ENCODE measurements around the gene ST14. TPM values are rescaled to one million over a fixed set of nuclear protein-coding genes. Genes with fewer than 3 reads are reported as not detected.
A peak's percentile ranks its signal among the peaks of the same experiment; 100 is the strongest.

Gene ST14
- total RNA-seq, 4 donors from 2014 or later = 1.2 to 3.4 (median 2.6) TPM

DNA sequence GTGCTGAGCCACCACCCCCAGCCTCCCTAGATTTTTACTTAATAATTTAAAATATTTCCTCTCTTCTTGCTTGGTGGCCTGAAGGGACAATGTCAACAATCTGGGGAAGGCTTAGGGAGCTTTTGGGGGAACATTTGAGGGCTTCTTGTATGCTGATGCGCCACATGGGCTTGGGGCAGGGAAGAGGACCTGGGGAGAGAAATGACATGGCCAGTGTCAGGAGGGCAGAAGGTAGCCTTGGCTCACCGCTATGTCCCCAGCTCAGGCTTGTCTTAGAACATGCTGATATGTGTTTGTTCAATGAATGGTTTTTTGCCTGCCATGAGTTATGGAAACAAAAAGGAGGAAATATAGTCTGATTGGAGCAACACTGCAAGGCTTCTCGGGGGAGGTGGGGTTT, 51.6 kb downstream of the ST14 start:
- Histone ChIP-seq H3K36me3 (no peaks in the 10 kb centered on the region), H3K27ac (replicated peaks in 1 of 4) (no peak overlapping the region), H3K4me1 (peaks cover 6 to 9% (median 6%) of the 10 kb centered on the region in 4 donors), H3K27me3 (peaks cover 0 to 4% (median 0%) of the 10 kb centered on the region in 4 donors), H3K9me3 (no peaks in the 10 kb centered on the region), H3K4me3 (no peak overlapping the region)
- WGBS = 96% methylated on average over 3 of the region's 3 CpGs
- intact Hi-C loops (cut with DNase I) = loop anchor here (5.0 kb wide), 2 partner anchors 221 to 651 kb away; no protein-coding TSS in a partner anchor
- peak; percentile 64 for DNase-seq (ENCODE audit: extremely low spot score)
- no peak for TF ChIP-seq EP300 (IDR thresholded peaks at IDR 0.05)

DNA sequence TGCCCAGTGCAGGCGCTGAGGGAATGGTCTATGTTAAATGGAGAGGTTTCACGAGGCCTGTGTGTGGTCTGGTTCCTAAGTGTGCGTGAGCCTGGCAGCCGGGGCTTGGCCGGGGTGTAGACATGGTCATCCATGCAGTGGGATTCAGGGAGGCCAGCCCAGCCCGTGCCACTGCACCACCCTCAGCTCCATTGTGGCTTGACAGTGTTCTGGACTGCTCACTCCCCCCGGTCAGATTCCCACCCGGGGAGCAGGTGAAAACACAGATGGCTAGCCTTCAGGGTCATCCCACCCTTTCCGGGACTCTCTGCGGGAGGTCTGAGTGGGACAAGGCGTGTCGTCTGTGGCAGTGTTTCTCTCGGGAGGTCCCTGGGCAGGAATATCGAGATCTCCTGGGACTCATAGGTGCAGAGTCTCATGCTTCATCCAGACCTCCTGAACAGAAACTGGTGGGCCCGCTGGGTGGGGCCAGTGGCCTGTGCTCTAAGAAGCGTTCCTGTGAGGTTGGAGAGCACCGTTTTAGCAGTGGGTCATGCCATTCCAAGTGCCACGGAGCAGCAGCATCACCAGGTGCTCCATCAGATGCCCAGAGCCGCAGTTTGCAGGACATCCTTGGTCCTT, 52.3 kb downstream of the ST14 start:
- intact Hi-C loops (cut with DNase I) = loop anchor here (5.0 kb wide), 2 partner anchors 220 to 650 kb away; no protein-coding TSS in a partner anchor
- no peak overlapping the region for H3K27ac ChIP-seq (replicated peaks in 1 of 4)
- no peaks in the 10 kb centered on the region for H3K9me3 ChIP-seq
- peaks cover 0 to 8% (median 0%) of the 10 kb centered on the region in 4 donors for H3K27me3 ChIP-seq
- peaks cover 6 to 9% (median 6%) of the 10 kb centered on the region in 4 donors for H3K4me1 ChIP-seq
- DNase-seq (ENCODE audit: extremely low spot score) = peak; percentile 66
- H3K4me3 ChIP-seq = no peak overlapping the region
- 91% methylated on average over 16 of the region's 19 CpGs for WGBS
- TF ChIP-seq POLR2A (IDR thresholded peaks at IDR 0.05; ENCODE audit: low read depth) = no peak
- no peak for TF ChIP-seq EP300 (IDR thresholded peaks at IDR 0.05)
- TF ChIP-seq POLR2AphosphoS5 (IDR thresholded peaks at IDR 0.05) = no peak
- TF ChIP-seq, protein P1, sequence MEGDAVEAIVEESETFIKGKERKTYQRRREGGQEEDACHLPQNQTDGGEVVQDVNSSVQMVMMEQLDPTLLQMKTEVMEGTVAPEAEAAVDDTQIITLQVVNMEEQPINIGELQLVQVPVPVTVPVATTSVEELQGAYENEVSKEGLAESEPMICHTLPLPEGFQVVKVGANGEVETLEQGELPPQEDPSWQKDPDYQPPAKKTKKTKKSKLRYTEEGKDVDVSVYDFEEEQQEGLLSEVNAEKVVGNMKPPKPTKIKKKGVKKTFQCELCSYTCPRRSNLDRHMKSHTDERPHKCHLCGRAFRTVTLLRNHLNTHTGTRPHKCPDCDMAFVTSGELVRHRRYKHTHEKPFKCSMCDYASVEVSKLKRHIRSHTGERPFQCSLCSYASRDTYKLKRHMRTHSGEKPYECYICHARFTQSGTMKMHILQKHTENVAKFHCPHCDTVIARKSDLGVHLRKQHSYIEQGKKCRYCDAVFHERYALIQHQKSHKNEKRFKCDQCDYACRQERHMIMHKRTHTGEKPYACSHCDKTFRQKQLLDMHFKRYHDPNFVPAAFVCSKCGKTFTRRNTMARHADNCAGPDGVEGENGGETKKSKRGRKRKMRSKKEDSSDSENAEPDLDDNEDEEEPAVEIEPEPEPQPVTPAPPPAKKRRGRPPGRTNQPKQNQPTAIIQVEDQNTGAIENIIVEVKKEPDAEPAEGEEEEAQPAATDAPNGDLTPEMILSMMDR (IDR thresholded peaks at IDR 0.05) = no peak
- H3K36me3 ChIP-seq = no peaks in the 10 kb centered on the region

DNA sequence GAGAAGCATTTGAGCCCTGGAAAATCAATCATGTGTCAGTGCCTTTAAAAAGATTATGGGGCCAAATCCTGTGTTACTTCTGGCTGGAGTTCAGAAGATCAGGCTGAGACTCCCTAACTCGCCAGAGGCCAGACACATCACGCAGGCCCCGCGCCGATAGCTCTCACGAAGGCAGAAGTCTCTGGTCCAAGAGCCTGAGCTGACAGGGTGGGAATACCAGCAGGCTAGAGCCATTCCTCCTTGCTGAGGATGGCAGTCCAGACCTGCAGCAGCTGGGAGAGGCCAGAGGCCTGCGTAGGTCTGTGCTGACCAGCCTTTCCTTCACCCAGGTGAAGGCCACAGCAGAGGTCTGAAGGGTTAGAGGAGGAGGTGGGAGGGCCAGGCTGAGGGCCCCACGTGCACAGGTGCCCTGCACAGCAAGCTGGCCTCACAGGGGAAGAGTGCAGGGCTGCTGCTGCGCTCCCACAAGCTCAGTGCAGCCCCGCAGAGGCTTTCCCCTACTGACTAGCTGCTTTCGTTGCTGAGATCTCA, 52.9 kb downstream of the ST14 start:
- Histone ChIP-seq H3K4me3 (no peak overlapping the region), H3K4me1 (peaks cover 6 to 9% (median 6%) of the 10 kb centered on the region in 4 donors), H3K27me3 (peaks cover 0 to 9% (median 0%) of the 10 kb centered on the region in 4 donors)

DNA sequence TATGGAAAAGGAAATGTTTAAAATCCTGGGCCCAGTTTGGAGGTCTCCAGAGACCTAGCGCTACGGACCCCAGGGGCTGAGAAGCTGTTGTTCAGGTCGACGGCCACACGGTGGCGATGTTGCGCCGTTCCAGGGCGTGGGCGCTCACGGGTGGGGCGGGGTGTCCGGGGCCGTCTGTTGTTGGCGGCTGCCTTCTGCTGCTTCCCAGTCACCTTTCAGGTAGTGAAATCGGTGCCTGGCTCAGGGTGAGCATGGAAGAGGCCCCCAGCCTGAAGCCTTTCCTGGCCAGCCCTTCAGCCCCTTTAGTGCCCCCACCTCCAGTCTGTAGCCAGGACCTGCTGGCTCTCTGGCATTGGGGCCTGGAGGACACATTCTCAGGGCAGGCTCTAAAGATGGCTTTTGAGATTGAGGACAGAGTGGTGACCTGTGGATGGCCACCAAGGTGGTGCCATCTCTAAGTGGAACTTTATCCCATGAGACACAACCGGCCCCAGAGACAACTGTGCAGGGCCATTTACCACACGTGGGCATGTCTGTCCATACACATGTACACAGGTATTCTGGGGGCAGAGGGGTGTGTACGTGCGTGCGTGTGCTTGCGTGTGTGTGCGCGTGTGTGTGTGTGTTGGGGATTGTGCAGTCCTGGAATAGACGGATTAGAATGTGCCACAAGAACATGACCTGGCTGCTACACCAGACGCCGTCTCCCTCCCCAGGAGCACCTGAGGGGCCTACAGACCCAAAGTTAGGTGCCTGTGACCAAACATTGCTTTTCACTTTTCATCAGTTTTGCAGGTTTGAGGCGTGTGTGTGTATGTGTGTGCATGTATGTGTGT, 53.8 kb downstream of the ST14 start:
- Histone ChIP-seq H3K4me3 (peak overlapping the region in 1 of 4 donors; percentile 32), H3K27ac (replicated peaks in 1 of 4) (no peak overlapping the region), H3K36me3 (no peaks in the 10 kb centered on the region), H3K27me3 (peaks cover 0 to 9% (median 0%) of the 10 kb centered on the region in 4 donors), H3K9me3 (no peaks in the 10 kb centered on the region), H3K4me1 (peaks cover 6 to 9% (median 6%) of the 10 kb centered on the region in 4 donors)
- peak; percentile 88 for DNase-seq (ENCODE audit: extremely low spot score)
- intact Hi-C loops (cut with DNase I) = loop anchor here (5.0 kb wide), 2 partner anchors 219 to 649 kb away; no protein-coding TSS in a partner anchor
- TF ChIP-seq EP300 (IDR thresholded peaks at IDR 0.05) (no peak), POLR2AphosphoS5 (IDR thresholded peaks at IDR 0.05) (peak in 1 of 2 donors; percentile 21)
- TF ChIP-seq, protein P1 (IDR thresholded peaks at IDR 0.05) = peak in 2 of 3 experiments; percentile 88 to 93
- WGBS = 62% methylated on average over 15 of the region's 28 CpGs

More for the DNA sequence above, 52.9 kb downstream of the ST14 start:
- Histone ChIP-seq H3K27ac (replicated peaks in 1 of 4) (no peak overlapping the region), H3K9me3 (no peaks in the 10 kb centered on the region), H3K36me3 (no peaks in the 10 kb centered on the region)
- intact Hi-C loops (cut with DNase I) = loop anchor here (5.0 kb wide), 2 partner anchors 220 to 650 kb away; no protein-coding TSS in a partner anchor
- DNase-seq (ENCODE audit: extremely low spot score) = peak; percentile 90
- TF ChIP-seq POLR2A (IDR thresholded peaks at IDR 0.05; ENCODE audit: low read depth) = no peak
- no peak for TF ChIP-seq POLR2AphosphoS5 (IDR thresholded peaks at IDR 0.05)
- TF ChIP-seq, protein P1 (IDR thresholded peaks at IDR 0.05) = no peak
- TF ChIP-seq EP300 (IDR thresholded peaks at IDR 0.05) = no peak
- 78% methylated on average over 9 of the region's 11 CpGs for WGBS

DNA sequence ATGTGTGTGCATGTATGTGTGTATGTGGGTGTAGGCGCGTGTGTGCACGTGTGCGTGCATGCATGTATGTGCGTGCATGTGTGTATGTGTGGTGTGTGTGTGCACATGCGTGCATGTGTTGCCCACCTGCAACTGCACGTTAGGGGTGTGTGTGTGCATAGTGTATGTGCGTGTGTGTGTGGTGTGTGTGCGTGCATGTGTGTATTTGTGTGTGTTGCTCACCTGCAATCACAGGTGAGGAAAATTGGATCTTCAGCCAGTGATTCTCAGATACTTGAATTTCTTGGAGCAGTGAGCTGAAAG, 54.3 kb downstream of the ST14 start:
- TF ChIP-seq, protein P1 (IDR thresholded peaks at IDR 0.05) = no peak
- TF ChIP-seq POLR2AphosphoS5 (IDR thresholded peaks at IDR 0.05) (no peak), POLR2A (IDR thresholded peaks at IDR 0.05; ENCODE audit: low read depth) (no peak), EP300 (IDR thresholded peaks at IDR 0.05) (no peak)
- Histone ChIP-seq H3K27me3 (peaks cover 0 to 9% (median 0%) of the 10 kb centered on the region in 4 donors), H3K4me1 (peaks cover 6 to 9% (median 6%) of the 10 kb centered on the region in 4 donors), H3K27ac (replicated peaks in 1 of 4) (no peak overlapping the region), H3K4me3 (no peak overlapping the region), H3K36me3 (no peaks in the 10 kb centered on the region), H3K9me3 (no peaks in the 10 kb centered on the region)
- WGBS = 91% methylated on average over 9 of the region's 9 CpGs
- intact Hi-C loops (cut with DNase I) = loop anchor here (5.0 kb wide), 2 partner anchors 218 to 648 kb away; no protein-coding TSS in a partner anchor
- peak; percentile 57 for DNase-seq (ENCODE audit: extremely low spot score)
